Neural progenitor cell (in vitro differentiated cells): Measurements from ENCODE around the gene THRA.

ENCODE experiments used
- CTCF ChIP-seq: fragments of 200-600 bp; sonication (generic); IDR thresholded peaks from 2 replicates; pipeline ENCODE4 v1.5.1; 2017; ENCODE audit warnings: antibody characterized with exemption, mild to moderate bottlenecking
- EZH2 ChIP-seq: fragments of 200-600 bp; sonication (generic); IDR thresholded peaks from 2 replicates; pipeline ENCODE4 v1.6.1; 2017; ENCODE audit warnings: antibody characterized with exemption, mild to moderate bottlenecking, moderate library complexity

GRCh38 chr17:40017422-40018080, 45.2 kb upstream of the THRA start:
- TF ChIP-seq EZH2 (no peak), CTCF (no peak)
